HG02610 (cell line): ENCODE results near the gene TH.
A peak's percentile ranks its signal among the peaks of the same experiment; 100 is the strongest.

ENCODE experiments used
- ATAC-seq: cut with Tn5 transposase; IDR thresholded peaks from one replicate; pipeline ENCODE4 v1.9.1; 2021; ENCODE audit warnings: mild to moderate bottlenecking, moderate library complexity; ENCODE audit not compliant: unreplicated experiment

TH gene

DNA sequence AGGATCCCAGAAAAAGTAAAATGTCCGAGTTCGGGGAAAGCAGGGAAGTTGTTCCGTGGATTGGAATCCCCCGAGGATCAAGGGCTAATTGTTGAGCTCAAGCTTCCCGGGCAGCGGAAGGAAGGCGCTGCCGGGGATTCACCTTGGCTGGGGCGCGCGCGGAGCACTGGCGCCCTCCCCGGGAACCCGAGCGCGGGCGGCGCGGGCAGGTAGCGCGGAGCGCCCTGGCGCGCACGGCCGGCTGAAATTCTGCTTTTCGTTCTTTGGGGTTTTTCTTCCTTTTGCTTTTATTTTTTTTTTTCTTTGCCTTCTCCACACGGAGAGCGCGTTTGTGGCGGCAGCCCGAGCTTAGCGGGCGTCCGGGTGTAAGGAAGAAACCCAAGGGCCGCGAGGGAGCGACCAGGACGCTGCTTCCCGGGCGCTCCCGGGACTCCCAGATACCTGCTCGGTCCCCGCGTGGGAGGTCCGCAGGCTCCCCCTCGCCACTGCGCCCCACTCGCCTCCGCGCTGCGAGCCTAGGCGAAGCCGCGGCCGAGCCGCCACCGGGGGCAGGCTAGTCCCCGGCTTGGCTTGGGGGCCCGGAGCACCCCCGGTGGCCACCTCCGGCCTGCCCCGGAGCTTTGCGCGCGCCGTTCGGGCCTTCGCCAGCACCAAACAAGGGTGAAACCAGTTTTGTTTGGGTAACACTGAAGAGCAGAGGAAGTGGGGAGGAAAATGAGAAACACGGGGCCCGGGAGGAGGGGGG lies 27.6 kb downstream of the TH start:
- no peak for ATAC-seq

DNA sequence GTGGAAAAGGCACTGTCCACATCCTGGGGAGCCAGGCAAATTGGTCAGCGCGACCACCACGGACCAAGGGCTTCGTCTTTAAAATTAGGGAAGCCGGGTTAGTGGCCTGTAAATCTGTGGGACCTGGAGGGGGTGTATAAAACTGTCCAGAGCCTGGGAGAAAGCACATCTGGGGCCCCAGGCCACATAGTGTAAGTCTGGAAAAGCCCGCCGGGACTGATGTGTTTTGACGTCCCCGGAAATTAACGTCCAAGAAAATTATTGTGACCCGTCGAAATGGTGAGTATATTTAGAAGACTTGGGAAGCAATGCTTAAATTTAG lies 28.2 kb downstream of the TH start:
- ATAC-seq: no peak

DNA sequence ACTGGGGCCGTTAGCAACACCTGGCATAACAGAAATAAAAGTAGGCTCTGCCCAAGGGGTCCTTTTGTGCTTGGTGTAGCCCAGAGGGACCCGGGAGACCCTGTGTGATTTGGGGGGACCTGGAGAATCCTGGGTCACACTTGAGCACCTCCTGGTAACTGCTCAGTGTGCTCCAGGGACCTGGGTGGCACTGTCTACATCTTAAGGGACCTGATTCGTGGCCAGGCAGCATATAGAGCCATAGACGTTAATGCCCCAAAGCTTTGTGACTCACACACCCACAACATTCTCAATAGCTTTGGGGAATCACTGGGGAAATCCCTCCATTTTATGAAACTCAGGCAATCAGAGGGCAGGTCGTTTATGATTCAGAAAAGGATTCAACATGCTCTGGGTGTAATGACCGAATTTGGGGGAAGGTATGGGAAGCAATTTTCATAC lies 28.8 kb downstream of the TH start:
- peak; percentile 53 for ATAC-seq

DNA sequence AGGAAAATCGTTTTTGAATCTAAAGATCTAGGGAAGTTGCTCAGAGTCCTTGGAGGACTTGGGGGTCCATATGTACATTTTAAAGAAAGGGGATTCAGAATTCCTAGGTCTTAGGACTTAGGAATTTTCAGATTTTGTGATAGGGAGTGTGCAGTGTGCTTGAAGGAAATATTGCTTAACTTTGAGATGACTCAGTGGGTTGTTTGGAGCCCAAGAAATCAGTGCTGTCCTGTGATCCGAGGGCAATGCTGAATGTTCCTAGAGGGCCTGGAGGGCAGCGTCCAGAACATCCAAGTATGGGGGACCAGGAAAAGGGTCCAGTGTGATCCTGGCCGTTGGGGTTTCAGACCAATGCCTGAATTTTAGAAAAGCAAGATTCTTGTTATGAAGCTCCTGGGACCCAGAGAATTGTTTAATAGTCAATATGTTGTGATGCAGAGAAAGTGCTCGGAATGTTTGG lies 29.3 kb downstream of the TH start:
- no peak for ATAC-seq

DNA sequence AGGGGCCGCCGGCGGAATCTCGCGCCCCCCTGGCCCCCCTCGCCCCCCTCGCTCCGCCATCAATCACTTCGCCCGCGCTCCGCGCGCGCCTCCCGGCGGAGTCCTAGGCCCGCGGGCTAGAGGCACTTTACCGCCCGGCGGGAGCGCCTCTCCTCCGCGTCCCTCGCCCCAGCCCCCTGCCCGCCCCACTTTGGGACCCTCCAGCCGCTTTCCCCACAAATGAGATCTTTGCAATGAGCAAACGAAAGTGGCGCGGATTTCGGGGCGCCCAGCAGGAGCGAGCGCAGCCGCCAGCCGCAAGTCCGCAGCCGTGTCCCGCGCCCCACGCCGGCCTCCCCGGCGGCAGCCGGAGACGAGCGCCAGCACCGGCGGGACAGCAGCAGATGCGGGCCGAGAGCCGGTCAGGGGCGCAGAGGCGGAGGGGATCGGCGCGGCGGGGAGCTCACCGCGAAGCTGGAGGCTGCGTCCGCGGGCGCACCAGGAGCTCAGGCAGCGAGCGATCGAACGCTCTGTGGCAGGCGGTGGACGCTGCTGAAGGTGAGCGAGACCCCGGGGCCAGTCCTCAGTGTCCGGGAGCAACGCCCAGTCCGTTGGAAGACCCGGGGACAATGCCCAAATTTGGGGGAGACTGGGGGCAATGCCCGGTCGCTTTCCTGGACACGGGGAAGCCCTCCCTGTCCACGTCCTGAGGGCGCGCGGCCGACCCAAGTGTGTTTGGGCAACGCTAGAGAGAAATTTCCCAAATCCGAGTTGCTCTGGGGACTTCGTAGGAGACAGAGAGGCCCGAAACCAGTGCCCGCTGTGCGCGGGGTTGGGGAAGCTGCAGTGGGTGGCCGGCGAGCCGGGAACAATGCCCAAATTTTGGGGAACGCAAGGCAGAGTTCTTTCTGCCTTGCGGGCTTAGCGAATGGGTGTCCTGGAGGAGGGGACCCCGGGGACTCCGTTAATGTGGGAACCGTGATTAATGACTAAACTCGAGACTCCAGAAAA lies 30.9 kb downstream of the TH start:
- ATAC-seq: no peak

DNA sequence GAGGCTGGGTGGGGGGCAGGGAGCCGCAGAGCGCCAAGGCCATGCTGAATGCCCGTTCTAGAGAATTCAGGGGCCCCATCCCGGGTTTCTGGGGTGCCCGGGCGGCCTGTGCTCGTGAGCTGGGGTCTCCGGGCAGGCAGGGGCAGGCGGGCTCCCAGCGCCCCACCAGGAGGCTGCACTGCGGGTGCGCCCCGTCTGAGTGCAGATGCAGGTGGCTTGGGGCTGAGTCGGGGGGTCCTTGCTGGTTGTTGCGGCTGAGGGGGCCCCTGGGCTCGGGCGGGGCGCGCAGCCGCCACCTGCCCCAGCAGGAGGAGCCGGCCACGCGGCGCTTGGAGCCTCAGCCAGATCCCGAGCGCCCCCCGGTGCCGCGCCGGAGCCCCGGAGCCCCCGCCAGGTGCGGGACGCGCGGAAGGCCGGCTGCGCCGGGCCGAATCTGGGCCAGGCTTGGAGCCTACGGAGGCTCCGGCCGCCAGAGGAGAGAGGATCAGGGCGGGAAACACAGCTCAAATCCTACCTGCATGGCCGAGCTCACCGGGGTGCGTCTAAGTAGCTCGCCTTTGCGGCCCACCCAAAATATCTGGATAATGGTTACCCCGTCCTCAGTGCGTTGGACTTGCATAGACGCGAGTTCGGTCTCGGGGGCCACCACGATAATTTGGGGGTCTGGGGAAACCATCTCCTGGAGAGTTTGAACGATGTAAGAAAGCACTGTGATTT lies 31.8 kb downstream of the TH start:
- no peak for ATAC-seq

DNA sequence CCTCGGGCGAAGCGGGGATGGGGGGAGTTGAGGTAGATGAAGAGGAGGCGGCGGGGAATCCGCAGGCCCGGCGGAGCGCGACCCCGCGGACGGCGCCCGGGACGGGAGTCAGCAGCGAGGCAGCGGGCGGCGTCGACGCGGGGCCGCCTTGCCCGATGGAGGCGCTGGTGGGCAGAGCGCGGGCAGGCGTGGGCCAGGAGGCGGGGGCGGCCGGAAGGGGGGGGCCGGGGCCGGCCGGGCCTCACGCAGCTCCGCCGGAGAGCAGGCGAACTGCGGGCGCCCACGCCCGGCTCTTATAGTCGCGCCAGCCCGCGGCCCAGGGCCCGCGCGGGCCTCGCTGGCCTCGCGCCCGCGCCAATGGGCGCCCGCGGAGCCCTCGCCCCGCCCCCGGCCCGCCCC lies 32.5 kb downstream of the TH start, which contains the start of gene IGF2:
TSS of gene IGF2 (minus strand) at position 267 of the 399 bp plus-strand sequence. CDS start 3,866 bp downstream, outside the sequence.
- ATAC-seq: no peak

DNA sequence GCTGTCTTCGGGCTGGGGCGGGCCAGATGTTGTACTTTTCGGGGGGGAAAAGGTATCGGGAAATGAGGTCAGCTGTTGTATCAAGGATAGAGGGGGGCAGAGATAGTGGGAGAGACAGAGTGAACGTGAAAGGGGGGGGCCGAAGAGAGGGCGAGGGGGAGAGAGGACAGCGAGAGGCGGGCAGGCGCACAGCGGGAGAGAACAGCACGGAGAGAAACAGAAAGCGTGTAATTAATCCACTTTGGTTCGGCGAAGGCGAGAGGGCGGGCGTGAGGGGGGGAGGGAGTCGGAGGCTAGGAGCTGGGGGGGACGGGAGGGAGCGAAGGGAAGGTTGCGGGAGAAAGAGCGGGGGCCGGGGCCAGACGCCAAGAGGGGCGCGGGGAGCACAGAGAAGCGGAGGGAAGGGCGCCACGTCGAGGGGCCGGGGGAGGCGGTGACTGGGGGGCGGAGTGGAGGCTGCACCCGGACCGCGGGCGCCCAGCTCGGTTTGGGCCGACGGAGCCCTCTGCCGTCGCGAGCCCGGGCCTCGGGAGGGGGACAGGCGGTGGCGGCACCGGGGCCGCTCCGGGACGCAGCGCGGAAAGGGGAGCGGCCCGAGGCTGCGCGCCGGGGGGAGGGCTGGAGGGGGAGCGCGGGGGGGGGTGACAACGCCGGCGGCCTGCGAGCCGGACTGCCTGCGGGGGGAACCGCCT lies 33.0 kb downstream of the TH start:
- ATAC-seq: no peak

DNA sequence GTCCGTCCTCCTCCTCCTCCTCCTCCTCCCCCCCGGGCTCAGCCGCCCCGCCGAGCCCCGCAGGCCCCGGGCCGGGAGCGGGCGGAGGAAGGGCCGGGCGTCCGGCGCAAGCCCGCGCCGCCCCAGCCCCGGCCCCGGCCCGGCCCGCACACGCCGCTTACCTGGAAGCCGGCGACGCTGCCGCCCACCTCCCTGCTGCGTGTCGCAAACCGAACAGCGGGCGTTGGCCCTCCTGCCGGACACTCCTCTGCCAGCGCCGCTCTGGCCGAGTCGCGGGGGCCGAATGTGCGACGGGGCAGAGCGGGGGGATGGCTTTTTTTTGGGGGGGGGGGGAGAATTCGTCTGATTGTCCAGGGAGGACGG lies 33.6 kb downstream of the TH start:
- ATAC-seq: no peak

DNA sequence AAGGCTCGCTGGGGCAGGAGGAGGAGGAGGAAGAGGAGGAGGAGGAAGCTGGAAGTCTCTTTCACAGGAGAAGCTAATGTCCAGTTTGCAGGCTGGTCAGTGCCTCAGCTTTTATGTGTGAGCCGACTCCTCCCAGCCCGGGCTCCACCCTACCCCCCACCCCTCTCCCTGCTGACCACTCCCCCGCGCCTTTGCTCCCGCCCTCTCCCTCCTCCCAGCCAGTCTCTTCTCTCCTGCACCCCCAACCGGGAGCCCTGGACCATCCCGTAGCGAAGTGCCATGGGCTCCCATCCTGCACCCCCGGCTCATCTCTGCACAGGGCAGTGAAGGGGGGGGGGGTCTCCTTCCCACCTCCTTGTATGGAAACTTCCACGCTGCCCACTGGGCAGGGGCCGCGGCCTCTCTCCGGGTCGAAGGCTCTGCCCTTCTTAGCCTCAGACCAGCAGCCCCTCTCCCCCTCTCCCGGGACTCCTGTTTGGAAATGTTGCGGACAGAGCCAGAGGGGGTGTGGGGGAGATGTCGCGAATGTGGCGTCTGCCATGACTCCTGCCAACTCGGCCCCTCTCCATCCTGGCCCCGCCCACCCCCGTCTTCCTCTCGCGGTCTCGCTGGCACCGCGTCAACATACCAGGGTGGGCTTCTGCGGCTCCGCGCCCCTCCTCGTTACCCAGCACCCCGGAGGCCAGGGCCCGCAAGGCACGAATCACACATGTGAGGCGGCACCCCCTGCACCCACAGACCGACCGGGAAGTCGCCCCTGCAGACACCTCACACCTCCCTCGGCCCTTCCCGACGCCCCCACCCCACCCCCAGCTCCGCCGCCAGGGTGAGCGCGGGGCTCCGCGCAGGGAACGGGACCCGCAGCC lies 34.2 kb downstream of the TH start:
- ATAC-seq: no peak

DNA sequence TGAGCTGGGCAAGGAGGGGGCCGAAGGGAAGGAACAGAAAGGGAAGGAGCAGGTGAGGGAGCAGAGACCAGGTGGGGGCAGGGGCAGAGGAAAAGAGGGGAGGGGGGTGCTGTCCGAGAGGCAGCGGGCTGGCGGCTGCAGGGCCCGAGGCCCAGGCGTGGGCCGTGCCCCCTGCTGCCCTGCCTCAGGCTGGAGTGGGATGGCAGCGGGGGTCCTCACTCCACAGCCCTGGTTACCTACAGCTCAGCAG lies 34.7 kb downstream of the TH start:
- ATAC-seq: no peak

DNA sequence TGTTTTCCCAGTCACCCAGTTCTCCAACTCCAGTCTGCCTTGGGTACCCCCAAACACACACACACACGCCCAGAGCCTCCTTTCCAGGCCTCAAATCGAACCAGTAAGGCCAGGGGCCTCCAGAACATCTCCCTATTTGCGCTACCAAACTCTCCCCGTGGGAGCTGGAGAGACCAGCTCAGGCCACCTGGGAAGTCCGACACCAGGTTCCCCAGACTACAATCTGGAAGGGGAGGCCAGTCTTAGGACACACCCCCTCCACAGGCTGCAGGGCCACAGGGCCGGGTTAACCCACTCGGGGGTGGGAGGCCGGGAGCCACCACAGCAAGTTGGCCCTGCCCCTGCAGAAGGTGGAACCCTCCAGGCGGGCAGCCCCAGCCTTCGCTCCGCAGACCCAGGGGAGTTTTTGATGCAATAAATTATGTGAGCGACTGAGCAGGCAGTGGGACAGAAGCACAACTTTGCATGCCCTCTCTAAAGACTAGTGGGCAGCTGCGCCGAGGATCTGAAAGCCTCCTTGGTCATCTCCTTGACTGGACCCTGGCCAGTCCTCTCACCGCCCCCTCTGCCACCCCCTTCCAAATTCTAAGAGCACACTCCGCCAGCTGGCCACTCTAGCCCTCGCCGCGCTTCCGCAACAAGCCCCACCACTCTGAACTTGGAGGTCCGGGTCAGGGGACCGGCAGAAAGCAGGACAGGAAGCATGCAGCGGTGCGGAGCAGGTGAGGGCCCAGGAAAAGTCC lies 35.2 kb downstream of the TH start:
- ATAC-seq: no peak

DNA sequence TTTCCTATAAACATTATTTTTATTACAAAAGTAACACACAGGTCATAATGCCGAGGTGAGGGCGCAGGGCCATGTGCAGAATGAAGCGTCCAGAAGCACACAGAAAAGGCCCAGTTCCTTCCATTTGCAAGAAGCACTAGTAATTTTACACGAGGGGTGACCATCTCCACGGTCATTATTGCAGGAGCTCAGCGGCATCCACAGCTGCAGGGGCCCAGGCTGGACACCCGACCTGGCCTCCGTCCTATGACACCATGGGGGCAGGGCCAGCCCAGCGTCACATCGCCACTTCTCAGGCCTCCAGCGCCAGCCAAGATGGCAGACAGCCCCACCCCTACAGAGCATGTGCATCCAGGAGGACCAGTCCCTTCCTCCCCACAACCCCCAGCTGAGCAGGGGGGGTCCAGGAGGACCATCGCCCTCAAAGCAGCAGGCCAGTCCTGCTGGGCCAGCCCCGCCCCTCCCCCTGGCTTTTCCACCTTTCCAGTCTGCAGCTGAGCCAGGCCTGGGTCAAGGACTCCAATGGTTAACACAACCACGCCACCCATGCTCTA lies 35.9 kb downstream of the TH start:
- ATAC-seq: no peak

DNA sequence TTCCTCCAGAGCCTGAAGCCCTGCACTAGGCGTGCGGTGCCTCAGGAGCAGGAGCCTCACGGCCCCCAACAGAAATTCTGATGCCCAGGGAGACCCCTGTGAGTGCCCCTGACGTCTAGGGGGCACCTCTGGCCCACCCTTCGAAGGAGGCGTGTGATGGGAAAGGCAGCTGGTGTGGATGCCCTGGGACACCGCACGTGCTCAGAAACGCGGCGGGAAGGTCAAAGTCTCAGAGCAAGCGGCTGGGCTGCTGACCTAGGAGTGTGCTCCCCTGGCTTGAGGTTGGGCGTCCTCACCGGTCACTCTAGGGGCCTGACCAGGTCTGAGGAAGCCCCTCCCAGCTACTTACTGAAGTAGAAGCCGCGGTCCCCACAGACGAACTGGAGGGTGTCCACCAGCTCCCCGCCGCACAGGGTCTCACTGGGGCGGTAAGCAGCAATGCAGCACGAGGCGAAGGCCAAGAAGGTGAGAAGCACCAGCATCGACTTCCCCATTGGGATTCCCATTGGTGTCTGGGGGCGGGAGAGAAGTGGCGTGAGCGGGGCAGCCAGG lies 36.5 kb downstream of the TH start:
- ATAC-seq: no peak

DNA sequence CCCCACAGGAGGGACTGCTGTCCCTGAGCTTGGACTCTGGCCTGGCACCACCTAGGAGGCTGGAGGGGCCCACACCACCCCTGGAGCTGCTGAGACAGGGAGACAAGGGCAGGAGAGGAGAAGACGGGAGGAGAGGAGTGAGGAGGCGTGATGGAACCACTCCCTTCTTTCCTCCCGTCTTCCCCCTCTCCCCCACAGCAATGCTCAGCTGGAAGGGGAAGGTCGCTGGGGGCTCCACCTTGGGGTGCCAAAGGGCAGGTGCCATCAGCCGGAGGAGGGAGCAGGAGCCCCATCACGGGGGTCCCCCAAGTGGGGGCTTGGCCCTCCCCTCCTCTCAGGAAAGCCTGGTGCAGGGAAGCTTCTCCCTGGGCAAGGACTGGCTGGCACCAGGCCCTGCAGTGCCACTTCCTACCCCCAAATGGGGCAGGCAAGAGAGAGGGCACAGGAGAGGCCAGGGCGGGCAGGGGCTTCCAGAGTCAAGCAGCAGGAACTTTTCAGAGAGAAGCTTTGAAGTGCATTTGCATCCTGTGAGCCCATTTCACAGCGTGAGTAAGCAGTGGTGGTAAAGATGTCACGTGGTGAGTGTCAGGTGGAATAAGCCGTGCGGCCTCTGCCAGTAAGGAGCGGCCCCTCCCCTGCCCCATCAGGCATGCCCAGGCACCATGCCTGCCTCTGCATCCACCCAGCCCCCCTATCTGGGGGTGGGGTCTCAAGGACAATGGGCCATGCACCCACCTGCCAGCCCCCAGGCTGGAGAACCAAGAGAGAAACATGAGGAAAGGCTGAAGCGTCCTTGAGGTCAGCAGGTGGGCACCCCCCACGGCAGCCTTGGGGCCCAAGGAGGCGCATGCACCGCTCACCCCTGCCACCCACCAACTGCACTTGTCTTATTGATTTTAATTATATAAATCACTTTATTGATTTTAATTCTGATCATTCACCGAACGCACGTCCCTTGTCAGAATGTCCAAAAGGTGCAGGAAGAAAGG lies 37.3 kb downstream of the TH start:
- no peak for ATAC-seq

DNA sequence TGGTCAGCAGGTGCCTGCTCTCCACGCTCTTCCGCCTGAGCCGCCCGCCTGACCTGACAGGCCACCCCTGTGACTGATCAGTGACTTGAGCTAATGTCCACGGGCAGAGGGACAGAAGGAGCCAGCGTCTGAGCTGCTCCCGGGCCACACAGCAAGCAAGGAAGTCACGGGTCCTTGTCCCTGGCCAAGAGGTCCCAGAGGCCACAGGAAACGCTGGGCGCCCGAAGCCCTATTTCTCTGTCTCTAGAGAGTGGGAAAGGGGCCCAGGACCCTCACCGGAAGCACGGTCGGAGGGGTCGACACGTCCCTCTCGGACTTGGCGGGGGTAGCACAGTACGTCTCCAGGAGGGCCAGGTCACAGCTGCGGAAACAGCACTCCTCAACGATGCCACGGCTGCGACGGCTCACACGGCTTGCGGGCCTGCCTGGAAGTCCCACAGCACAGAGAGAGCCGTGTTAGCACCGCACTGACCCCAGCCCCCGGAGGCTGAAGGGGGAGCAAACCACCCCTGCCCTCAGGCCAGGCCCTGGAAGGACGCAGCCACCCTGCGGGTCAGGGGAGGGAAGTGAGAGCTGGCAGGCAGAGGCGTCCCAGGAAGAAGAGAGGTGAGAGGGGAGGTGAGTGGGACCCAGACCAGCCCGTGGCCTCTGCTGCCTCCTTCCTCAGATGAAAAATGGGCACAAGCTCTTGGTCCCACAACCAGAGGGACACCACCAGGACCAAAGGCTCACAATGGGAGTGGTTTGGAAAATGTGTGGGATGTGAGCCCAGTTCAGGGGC lies 38.2 kb downstream of the TH start:
- ATAC-seq: no peak

DNA sequence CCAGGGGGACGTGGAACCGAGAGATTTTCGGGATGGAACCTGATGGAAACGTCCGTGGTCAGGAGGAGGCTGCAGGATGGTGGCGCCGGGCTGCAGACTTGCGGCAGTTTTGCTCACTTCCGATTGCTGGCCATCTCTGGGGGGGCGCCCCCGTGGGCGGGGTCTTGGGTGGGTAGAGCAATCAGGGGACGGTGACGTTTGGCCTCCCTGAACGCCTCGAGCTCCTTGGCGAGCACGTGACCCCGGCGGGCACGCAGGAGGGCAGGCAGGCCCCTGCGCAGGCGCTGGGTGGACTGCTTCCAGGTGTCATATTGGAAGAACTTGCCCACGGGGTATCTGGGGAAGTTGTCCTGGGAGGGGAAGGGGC lies 38.8 kb downstream of the TH start:
- ATAC-seq: no peak
